ENCODE data around the gene ZMAT5. TPM values are rescaled to one million over a fixed set of nuclear protein-coding genes. Genes with fewer than 3 reads are reported as not detected.
"Not testable (repeated sequence)": the region's sequence is repeated elsewhere in the genome, so short reads cannot be mapped to it uniquely, and the experiment has no call there.

ZMAT5 gene
- total RNA-seq, 1 donor from 2014 or later, result 13.8 TPM

DNA sequence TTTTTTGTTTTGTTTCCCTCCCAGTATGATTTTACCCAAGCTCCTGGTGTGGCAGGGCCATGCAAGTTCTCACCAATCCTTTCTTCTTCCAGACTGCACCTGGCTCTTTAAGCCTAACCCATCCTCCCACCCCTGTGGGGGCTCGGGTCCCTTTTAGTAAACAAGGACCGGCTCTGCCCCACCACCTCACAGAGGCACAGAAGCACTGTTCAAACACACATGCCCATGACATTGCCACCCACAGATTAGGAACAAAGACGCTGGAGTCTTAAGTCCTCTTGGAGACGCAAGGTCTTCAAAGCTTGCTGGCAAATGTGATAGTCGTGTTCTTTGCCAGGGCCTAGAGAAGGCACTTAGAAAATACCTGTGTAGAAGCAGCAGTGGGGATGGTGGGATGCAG lies 19.2 kb upstream of the ZMAT5 start:
- DNase-seq, result no peak

DNA sequence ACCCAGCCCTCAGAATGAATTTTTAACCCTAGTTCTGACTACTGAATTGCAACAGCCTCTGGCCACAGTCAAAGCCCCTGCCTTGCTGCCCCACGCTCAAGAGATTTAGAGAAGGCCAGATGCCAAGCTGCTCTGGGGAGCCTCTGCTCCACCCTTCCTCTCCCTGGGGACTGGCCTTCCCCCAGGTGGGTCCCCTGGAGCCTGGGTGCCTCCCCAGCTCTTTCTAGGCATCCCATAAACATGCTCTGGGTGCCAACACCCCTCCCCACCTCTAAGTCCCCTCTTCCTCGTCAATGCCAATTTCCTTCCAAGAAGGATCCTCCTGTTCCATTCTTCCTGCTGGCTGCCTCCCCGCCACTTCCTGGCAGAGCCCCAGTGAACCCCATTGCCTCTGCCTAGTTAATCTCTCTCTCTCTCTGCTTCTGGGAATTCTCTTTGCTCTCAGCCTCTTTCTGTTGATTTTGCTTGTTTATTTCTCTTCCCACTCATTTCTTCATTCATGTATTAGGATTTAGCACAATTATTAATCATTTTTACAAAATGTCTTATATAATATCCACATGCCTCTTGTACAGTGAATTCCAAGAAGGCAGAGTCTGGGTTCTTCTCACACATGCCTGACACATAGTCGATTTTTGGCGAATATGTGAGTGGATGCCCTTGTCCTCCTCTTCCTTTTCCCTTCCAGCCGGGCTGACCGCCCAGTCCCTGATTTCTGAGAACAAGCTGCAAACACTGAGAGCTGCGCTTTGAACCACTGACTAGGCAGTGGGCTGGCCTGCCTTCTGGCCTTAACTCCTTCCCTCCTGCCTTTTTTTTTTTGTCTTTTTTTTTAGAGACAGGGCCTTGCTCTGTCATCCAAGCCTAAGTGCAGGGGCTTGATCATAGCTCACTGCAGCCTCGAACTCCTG lies 17.9 kb upstream of the ZMAT5 start:
- DNase-seq, result peak; percentile 45

DNA sequence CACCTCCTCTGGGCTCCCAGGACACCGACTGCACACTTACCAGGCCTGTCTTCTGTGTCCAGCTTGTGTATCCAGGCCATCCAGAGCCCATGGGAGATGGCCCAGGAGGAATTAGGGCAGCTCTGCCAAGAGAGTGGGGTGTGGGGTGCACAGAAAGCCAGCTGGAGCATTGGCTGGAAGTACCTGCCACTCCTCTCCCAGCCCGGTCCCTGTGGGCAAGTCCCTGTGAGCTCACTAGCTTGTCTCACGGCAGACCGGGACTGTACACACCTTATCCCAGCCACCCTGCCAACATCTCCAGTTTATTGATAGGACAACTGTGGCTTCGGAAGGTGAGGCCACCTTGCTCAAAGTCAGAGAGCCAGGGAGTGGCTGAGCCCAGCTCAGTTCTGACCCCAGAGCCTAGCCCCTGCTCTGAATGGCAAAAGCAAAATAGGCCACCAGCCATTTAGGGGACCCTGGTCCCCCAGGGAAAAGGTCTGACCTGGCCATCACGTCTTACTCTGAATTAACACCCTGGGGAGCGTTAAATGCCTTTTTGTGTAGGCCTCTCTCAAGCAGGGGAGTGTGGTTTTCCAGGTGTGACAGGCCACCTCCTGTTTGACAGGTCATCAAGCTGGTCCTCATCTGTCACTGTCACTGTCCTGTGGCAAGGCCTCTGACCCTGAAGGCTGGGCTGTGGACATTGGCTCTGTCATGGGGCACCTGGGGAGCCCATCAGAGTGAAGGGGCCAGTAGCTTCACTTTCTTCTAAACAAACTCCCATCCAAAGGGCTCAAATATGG lies 15.4 kb upstream of the ZMAT5 start:
- DNase-seq, result no peak

DNA sequence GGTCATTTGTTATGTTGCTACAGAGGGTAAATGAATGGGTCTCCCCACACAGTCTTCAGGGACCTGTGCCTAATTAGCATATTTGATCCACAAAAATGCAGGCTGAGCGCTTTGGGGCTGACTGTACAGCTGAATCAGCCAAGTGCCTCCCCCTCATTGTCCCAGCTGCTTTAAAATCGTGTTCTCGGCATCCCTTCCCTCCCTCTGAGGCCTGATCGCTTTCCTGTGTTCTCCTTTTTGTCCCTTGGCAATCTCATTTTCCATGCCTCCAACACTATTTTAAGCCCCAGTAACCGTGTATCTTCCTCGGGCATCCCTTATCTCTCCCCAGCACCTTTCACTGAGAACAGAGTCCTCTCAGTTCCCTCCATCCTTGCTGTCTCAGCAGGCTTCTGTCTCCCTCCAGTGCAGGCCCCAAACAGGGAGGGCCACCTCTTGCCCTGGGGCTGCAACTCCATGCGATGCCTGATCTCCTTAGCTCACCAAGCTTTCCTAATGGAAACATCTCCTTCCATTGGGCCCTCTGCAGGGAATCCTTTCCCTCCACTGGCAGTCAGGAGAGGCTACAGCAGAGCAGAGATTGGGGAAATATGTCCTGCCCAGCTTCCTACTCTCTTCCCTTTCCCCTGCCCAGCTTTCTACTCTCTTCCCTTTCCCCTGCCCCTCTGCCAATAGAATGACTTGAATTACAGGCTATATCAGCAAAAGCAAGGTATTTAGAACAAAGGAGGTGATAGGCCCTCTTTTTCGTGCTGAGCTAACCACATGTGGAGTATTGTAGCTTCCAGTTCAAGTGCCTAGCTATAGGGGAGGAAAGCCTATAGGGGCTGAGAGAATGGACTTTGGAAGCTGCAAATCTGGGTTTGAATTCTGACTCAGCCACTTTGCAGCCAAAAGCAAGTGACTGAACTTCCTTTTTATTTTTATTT lies 14.2 kb upstream of the ZMAT5 start:
- DNase-seq, result peak; percentile 29

DNA sequence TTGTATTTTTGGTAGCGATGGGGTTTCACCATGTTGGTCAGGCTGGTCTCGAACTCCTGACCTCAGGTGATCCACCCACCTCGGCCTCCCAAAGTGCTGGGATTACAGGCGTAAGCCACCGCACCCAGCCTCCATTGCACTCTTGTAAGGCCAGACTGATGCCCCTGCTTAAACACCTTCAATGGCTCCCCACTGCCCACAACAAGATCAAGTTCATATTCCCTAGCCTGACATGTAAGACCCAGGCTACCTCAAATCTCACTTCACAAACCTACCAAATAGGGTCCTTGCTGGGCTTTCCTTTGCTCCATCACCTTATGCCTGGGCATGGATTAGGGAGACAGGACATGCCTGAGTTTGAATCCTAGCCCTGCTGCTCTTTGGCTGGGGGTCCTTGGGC lies 13.4 kb upstream of the ZMAT5 start:
- no peak for DNase-seq

DNA sequence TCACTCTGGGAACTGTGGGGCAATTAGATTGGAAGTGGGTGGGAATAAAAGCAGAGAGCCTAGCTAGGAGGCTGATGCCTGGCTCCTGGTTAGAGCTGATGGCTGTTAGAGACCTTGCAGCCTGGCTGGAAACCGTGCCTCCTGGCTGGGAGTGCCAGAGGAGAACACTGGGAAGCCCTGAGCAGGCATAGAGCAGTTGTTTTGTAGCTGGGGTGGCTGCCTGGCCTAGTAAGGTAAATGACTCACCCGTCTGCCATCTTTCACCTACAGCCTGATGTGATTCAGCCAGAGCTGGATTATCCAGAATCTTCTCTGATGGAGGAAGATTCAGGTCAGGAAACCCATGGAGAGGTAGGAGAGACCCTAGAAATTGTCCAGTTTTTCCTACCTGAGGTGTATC lies 6.4 kb upstream of the ZMAT5 start:
- no peak for DNase-seq

DNA sequence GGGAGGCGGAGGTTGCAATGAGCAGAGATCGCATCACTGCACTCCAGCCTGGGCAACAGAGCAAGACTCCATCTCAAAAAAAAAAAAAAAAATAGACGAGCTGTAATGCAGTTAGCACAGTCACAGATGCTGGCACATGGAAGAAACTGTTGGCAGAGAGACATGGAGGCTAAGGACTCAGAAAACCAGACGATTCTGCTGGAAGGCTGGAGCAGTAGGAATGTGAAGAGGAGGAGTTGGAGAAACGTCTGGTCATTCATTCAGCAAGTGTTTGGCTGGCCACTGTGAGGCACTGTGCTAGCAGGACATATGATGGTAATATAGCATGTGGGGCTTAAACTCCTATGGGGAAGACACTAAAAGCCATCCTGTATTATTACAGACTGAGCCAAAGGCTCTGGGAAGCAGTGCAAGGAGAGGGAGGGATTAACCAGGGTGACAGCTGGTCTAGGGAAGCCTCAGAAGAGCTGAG lies 5.4 kb upstream of the ZMAT5 start:
- DNase-seq, result peak; percentile 42

DNA sequence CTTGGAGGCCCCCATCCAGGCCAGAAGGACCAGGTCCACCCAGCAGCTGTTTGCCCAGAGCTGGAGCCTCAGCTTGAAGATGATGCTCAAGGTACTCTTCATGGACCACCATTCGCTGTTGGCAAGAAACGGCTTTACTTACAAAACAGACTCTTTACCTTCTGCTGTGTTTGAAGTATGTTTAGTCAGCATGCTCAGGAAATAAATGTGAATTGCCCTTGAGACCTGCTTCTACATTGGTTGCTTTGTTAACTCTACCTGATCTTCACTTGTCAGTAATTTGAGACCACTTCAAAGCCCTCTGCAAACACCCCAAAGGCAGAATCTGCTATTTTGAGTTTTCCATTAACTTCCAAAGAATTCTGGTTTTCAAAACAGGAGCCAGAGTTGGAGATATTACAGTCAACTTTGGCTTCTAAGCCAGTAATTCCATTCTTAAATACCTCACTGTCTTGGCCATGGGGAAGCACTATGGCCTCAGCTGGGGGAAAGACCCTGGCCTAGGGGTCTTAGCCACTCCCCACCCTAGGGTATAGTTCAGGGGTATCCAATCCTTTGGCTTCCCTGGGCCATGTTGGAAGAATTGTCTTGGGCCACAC lies 3.0 kb upstream of the ZMAT5 start:
- no peak for DNase-seq

DNA sequence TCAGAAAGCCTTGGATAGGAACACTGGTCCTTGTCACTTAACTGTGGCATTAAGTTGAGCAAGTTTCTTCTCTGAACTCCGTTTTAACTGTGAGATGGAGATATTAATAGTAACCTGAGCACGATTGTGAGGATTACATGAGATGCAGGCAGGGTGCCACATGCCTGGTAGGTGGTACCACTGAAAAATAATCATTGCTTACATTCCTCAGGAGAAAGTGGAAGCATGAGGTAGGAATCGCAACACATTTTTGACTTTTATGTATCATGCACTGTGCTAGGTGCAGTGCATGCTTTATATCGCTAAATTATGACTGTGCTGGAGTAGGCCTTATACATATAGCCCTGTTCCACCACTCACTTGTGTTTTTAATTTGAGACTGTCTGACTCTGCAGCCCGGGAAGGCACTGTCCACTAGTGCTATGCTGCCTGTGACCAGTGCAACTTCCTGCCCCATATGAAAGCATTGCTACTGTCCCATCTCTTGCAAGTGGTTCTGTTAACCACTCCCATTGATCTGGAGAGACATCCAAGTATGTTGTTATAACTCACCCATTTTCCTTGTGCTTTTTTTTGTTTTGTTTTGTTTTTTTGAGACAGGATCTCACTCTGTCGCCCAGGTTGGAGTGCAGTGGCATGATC lies 1.4 kb upstream of the ZMAT5 start:
- no peak for DNase-seq

DNA sequence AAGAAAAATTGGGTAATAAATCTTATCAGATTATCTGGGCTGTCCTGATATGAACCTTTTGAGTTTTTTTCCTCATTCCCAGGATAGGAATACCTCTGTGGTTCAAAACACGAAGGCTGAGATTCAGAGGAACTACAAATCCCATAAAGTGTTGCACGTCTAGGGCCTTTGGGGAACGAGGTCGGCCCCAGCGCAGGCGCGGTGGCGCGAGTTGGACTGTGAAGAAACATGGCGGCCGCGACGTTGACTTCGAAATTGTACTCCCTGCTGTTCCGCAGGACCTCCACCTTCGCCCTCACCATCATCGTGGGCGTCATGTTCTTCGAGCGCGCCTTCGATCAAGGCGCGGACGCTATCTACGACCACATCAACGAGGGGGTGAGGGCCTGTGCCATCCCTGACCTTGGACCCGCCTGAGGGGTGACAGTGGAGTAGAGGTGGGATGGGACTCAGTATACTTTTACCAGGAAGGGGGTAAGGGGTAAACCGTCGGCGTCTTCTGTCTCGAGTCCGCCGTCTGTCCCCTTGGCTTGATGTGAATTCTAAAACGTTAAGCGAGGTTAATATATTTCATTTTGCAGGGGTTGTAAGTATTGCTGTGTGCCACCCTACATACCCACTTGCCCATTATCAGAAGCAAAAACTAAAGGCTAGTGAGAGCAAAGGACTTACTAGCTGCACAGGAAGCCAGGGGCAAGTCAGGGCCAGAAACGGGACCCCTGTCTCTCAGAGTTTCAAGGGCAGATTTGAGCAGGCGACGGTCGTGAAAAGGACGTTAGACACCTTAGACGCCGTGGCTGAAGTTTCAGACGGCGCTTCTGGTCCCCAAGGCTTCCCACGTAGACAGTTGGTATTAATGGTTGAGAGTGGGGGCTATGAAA lies 604 bp upstream of the ZMAT5 start, which contains the start of gene UQCR10:
TSS of gene UQCR10 (plus strand) at position 199 of the 881 bp plus-strand sequence. CDS start at position 229, 30 bp downstream.
- DNase-seq, result peak; percentile 97

DNA sequence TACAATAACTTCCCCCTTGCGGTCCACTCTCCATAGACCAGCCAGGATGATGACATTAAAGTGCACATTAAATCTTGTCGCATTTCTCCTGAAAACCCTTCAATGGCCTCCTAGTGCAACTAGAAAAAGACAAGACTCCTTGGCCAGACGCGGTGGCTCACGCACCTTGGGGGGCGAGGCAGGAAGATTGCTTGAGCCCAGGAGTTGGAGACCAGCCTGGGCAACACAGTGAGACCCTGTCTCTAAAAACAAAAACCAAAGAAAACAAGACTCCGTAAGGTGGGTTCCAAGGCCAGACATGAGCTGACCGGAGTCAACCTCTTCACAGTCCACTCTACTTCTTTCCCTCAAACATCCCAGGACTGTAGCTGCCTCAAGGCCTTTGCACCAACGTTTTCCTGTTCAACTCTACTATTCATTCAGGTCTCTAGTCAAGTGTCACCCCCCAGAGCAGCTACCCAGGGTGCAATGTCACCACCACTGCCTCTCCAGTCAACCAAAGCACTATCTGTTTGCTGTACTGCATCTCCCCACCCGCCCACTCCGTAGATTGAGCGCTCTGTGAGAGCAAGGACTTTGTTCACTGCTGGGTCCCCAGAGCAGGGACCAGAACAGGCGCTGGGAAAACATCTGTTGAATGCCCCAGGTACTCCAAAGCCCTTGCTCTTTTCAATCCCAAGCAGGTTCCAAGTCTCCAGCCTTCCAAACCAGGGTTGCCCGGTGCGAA lies 739 bp downstream of the ZMAT5 start:
- DNase-seq, result no peak

DNA sequence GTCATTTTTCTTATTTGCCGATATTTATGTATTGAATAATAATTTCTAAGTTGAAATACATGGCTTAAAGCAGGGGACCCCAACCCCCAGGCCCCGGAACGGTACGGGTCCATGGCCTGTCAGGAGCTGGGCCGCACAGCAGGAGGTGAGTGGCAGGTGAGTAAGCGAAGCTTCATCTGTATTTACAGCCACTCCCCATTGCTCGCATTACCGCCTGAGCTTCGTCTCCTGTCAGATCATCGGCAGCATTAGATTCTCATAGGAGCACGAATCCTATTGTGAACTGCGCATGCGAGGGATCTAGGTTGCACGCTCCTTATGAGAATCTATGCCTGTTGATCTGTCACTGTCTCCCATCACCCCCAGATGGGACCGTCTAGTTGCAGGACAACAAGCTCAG lies 4.5 kb downstream of the ZMAT5 start:
- no peak for DNase-seq

DNA sequence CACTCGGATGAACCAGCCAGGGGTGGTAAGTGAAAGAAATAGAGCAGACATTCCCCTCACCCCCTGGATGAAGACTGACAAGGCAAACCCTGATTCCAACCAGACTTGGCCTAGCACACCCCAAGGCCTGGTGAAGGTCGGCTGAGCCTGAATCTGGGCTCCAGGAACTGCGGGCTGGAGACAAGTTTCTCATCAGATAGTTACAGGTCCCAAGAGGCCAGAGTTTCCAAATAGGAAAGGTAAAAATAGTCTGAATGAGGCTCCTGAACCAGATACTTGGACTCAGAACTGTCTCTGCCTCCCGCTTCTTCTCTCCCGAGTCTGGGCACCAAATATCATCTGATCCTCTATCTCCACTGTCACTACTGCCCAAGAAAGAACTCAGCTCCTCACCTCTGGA lies 7.8 kb downstream of the ZMAT5 start:
- no peak for DNase-seq

DNA sequence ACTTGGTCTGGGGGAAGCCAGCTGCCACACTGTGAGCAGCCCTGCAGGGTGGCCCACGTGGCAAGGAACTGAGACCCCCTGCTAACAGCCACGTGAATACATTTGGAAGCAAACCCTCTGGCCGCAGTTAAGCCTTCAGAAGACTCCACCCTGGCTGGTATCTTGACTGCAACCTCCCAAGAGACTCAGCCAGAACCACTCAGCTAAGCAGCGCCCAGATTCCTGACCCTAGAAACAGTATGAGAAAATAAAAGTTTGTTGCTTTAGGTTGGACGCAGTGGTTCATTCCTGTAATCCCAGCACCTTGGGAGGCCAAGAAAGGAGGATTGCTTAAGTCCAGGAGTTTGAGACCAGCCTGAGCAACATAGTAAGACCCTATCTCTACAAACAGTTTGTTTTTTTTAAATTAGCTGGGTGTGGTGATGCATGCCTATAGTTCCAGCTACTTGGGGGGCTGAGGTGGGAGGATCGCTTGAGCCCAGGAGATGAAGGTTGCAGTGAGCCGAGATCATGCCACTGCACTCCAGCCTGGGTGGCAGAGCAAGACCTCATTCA lies 8.7 kb downstream of the ZMAT5 start:
- DNase-seq, result no peak

DNA sequence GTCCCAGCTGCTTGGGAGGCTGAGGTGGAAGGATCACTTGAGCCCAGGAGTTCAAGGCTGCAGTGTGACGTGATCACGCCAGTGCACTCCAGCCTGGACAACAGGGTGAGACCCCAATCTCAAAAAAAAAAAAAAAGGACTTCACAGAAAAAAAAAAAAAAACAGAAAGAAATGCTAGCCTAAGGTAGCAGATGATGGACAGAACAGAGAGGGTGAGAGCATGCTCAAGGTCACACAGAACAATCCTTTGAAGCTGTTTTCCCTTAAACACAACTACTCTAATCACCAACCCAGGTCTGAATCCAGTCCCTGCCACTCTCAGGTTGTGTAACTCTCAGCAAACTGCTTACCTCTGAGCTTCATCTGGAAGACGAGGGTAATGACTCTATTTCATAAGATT lies 9.7 kb downstream of the ZMAT5 start:
- DNase-seq, result no peak

DNA sequence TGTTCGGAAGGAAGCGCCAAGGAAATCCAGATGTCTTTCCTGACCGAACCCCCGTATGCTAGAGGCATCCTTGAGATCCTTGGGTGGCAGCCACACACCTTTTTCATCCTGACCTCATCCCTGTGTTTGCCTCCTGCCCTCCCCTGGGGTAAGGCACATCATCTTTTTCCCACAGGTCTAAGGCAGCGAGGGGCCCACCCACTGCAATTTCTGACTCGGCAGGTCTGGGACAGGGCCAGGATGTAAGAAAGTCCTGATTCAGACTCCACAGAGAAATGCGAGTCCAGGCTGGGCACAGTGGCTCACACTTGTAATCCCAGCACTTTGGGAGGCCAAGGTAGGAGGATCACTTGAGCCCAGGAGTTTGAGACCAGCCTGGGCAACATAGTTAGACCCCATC lies 10.5 kb downstream of the ZMAT5 start:
- no peak for DNase-seq

DNA sequence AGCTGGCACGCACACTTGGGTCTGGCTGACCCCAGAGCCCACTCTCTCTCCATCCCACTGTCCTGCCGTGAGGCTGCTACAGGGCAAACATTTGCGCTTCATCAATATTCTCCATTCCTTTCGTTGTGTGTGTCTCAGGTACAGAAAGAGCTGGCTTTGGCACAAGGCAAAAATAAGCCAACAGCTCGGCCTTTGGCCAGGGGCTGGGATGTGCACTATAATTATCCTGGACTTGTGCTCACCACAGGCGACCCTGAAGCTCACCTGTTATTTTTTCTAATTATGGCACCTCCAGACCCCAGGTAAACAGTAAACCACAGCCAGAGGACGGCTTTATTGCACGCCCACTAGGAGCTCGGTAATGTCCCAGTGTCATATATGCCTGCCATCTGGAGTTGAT lies 10.9 kb downstream of the ZMAT5 start:
- no peak for DNase-seq

DNA sequence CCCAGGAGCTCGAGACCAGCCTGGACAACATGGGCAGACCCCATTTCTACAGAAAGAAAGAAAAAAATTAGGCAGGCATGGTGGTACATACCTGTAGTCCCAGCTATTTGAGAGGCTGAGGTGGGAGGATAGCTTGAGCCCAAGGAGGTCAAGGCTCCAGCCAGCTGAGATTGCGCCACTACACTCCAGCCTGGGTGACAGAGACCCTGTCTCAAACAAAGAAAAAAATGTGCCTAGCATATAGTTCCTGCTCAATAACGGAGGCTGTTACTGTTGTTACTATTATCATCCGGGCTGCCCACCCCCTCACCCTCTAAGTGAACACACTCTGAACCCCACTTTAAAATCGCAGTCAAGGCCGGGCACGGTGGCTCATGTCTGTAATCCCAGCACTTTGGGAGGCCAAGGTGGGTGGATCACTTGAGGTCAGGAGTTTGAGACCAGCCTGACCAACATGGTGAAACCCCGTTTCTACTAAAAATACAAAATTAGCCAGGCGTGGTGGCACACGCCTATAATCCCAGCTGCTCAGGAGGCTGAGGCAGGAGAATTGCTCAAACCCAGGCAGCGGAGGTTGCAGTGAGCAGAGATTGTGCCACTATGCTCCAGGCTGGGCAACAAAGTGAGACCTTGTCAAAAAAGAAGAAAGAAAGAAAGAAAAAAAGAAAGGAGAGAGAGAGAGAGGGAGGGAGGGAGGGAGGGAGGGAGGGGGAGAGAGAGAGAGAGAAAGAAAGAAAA lies 12.0 kb downstream of the ZMAT5 start:
- not testable (repeated sequence) for DNase-seq
